DND-41 (cell line): ENCODE measurements around the gene ENTR1.

Experiments
- EZH2 ChIP-seq: IDR thresholded peaks from 3 replicates; pipeline ENCODE4 v1.6.1; 2012; ENCODE audit warnings: borderline replicate concordance, low read depth, mild to moderate bottlenecking, moderate library complexity, low read length, inconsistent platforms; ENCODE audit not compliant: severe bottlenecking
- TF ChIP-seq, protein P1 (sequence below): IDR thresholded peaks from 2 replicates; pipeline ENCODE4 v1.5.1; 2012; ENCODE audit warnings: borderline replicate concordance, low read length, moderate library complexity, mild to moderate bottlenecking; ENCODE audit not compliant: poor library complexity, severe bottlenecking; ENCODE audit errors: extremely low read depth

DNA sequence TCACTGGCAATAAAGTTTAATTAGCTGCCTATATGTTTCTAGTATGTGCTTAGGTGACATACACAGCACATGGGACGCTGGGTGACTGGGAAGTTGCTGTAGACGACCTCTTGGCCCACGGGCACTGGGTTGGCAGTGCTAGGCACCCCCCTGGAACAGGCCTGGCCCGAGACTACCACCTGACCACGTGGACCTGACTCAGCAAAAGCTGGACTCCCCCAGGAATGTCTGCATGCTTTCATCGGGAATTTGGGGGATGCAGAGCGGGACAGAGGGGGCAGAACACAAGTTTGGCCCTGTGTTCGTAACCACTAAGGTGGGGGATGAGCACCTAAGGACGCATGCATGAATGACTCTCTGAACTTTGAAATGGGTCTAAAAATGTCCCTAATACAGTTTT is 45.8 kb upstream of the ENTR1 start:
- TF ChIP-seq, protein P1, sequence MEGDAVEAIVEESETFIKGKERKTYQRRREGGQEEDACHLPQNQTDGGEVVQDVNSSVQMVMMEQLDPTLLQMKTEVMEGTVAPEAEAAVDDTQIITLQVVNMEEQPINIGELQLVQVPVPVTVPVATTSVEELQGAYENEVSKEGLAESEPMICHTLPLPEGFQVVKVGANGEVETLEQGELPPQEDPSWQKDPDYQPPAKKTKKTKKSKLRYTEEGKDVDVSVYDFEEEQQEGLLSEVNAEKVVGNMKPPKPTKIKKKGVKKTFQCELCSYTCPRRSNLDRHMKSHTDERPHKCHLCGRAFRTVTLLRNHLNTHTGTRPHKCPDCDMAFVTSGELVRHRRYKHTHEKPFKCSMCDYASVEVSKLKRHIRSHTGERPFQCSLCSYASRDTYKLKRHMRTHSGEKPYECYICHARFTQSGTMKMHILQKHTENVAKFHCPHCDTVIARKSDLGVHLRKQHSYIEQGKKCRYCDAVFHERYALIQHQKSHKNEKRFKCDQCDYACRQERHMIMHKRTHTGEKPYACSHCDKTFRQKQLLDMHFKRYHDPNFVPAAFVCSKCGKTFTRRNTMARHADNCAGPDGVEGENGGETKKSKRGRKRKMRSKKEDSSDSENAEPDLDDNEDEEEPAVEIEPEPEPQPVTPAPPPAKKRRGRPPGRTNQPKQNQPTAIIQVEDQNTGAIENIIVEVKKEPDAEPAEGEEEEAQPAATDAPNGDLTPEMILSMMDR = no peak
- TF ChIP-seq EZH2 = no peak
